ENCODE data around the gene SYNM. TPM values are rescaled to one million over a fixed set of nuclear protein-coding genes. Genes with fewer than 3 reads are reported as not detected.

SYNM gene
- total RNA-seq, 4 donors from 2014 or later: 4.7 to 32.8 (median 10.7) TPM

GRCh38 chr15:99132634-99133287 is 27.9 kb downstream of the SYNM start:
- DNase-seq (ENCODE audit: low spot score in 2 of 2): peak in 1 of 2 donors; percentile 71
- 90% methylated on average over 18 of the region's 18 CpGs for WGBS, 2 donors
- intact Hi-C loops (cut with DNase I; ENCODE audit: low total_unique reads): no loop called here
- no peak for TF ChIP-seq CTCF (IDR thresholded peaks at IDR 0.05)
- TF ChIP-seq POLR2A (IDR thresholded peaks at IDR 0.05): no peak
- H3K4me3 ChIP-seq (ENCODE audit: low read depth, poor library complexity, severe bottlenecking): no peak overlapping the region

GRCh38 chr15:99134317-99134821 is 29.5 kb downstream of the SYNM start:
- 79 to 89% methylated on average over 11 of the region's 11 CpGs for WGBS, 2 donors
- no peak overlapping the region for H3K4me3 ChIP-seq (ENCODE audit: low read depth, poor library complexity, severe bottlenecking)
- intact Hi-C loops (cut with DNase I; ENCODE audit: low total_unique reads): no loop called here
- no peak for TF ChIP-seq POLR2A (IDR thresholded peaks at IDR 0.05)
- peak in 1 of 2 donors; percentile 62 for DNase-seq (ENCODE audit: low spot score in 2 of 2)

GRCh38 chr15:99135194-99135593 is 30.3 kb downstream of the SYNM start:
- no peak overlapping the region for H3K4me3 ChIP-seq (ENCODE audit: low read depth, poor library complexity, severe bottlenecking)
- intact Hi-C loops (cut with DNase I; ENCODE audit: low total_unique reads): no loop called here
- DNase-seq (ENCODE audit: low spot score in 2 of 2): no peak
- 79 to 84% methylated on average over 4 of the region's 4 CpGs for WGBS, 2 donors
- no peak for TF ChIP-seq CTCF (IDR thresholded peaks at IDR 0.05)
- TF ChIP-seq POLR2A (IDR thresholded peaks at IDR 0.05): no peak

GRCh38 chr15:99137111-99137546 is 32.2 kb downstream of the SYNM start:
- TF ChIP-seq POLR2A (IDR thresholded peaks at IDR 0.05) (no peak), CTCF (IDR thresholded peaks at IDR 0.05) (no peak)
- intact Hi-C loops (cut with DNase I; ENCODE audit: low total_unique reads): no loop called here

GRCh38 chr15:99137877-99138276 is 33.0 kb downstream of the SYNM start:
- WGBS, 2 donors: 82 to 91% methylated on average over 5 of the region's 5 CpGs
- DNase-seq (ENCODE audit: low spot score in 2 of 2): peak in 1 of 2 donors; percentile 70
- no peak overlapping the region for H3K4me3 ChIP-seq (ENCODE audit: low read depth, poor library complexity, severe bottlenecking)
- intact Hi-C loops (cut with DNase I; ENCODE audit: low total_unique reads): no loop called here
- TF ChIP-seq CTCF (IDR thresholded peaks at IDR 0.05): no peak
- TF ChIP-seq POLR2A (IDR thresholded peaks at IDR 0.05): no peak

More at GRCh38 chr15:99137111-99137546, 32.2 kb downstream of the SYNM start:
- 66 to 83% methylated on average over 13 of the region's 13 CpGs for WGBS, 2 donors
- no peak overlapping the region for H3K4me3 ChIP-seq (ENCODE audit: low read depth, poor library complexity, severe bottlenecking)
- DNase-seq (ENCODE audit: low spot score in 2 of 2): peak in 1 of 2 donors; percentile 82

GRCh38 chr15:99138491-99138982 is 33.7 kb downstream of the SYNM start:
- intact Hi-C loops (cut with DNase I; ENCODE audit: low total_unique reads): no loop called here
- peak in 1 of 2 donors; percentile 54 for DNase-seq (ENCODE audit: low spot score in 2 of 2)
- no peak overlapping the region for H3K4me3 ChIP-seq (ENCODE audit: low read depth, poor library complexity, severe bottlenecking)
- WGBS, 2 donors: 91 to 94% methylated on average over 15 of the region's 15 CpGs
- TF ChIP-seq CTCF (IDR thresholded peaks at IDR 0.05) (no peak), POLR2A (IDR thresholded peaks at IDR 0.05) (no peak)
